ENCODE data around the gene ACAA2.
A peak's percentile ranks its signal among the peaks of the same experiment; 100 is the strongest.

- peak in 4 of 7 experiments; percentile 19 to 27 (median 26) for TF ChIP-seq CTCF (IDR thresholded peaks at IDR 0.05)
- TF ChIP-seq POLR2A (IDR thresholded peaks at IDR 0.05), result no peak
Observed at GRCh38 chr18:49861659-49862058, 48.3 kb upstream of the ACAA2 start.
